ENCODE measurements around the gene ZBTB4.

ZBTB4 gene

DNA sequence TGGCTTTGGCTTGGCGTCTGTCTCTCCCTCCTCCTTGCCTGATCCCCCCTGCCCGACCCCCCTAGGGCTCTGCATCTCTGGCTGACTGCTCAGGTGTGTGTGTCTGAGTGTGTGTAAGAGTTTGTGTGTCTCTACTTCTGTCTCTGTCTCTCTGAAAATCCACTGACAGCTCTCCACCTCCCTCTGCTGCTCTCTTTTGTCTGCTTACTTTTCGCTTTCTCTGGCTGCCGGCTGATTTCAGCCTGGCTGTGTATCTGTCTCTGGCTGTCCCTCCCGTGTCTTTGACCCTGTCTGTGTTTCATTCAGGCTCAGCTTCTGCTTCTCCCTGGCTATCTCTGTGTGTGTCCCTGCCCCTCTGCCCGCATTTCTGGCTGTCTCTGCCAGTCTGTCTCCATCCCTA, 63.1 kb downstream of the ZBTB4 start:
- no peak for DNase-seq

DNA sequence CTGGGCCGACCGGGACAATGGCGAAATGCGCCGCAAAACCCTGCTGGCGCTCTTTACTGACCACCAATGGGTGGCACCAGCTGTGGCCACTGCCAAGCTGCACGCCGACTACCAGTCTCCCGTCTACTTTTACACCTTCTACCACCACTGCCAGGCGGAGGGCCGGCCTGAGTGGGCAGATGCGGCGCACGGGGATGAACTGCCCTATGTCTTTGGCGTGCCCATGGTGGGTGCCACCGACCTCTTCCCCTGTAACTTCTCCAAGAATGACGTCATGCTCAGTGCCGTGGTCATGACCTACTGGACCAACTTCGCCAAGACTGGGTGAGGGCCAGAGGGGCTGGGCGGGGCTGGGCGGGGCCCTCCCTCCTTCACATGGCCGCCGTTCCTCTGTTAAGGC, 63.6 kb downstream of the ZBTB4 start:
- no peak for DNase-seq

DNA sequence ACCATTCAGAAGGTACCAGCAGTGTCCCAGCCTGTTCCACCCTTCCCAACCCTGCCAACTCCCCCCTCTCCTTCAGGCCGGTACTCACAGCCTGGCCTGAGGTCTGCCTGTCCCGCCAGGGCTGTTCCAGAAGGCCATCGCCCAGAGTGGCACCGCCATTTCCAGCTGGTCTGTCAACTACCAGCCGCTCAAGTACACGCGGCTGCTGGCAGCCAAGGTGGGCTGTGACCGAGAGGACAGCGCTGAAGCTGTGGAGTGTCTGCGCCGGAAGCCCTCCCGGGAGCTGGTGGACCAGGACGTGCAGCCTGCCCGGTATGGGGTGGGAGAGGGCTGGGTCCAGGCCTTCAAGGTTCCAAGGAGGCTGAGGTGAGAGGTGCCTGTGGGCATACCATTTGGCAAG, 64.6 kb downstream of the ZBTB4 start:
- no peak for DNase-seq

GRCh38 chr17:7413346-7413985, 66.0 kb downstream of the ZBTB4 start:
- DNase-seq = no peak

DNA sequence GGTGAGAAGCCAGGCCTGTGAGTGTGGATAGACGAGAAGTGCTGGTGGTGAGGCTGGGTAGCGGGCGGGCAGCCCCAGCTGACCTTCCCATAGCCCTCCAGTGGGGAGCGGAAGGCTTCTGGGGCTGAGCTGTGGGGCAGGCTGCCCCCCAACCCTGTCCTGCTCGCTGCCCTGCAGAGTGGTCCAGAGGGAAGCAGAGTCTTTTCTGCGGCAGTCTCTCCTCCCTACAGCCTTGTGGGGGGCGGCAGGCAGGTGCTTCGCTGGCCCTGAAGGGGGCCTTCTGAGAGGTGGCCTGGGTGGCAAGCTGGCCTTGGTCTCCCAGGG, 68.0 kb downstream of the ZBTB4 start:
- no peak for DNase-seq

DNA sequence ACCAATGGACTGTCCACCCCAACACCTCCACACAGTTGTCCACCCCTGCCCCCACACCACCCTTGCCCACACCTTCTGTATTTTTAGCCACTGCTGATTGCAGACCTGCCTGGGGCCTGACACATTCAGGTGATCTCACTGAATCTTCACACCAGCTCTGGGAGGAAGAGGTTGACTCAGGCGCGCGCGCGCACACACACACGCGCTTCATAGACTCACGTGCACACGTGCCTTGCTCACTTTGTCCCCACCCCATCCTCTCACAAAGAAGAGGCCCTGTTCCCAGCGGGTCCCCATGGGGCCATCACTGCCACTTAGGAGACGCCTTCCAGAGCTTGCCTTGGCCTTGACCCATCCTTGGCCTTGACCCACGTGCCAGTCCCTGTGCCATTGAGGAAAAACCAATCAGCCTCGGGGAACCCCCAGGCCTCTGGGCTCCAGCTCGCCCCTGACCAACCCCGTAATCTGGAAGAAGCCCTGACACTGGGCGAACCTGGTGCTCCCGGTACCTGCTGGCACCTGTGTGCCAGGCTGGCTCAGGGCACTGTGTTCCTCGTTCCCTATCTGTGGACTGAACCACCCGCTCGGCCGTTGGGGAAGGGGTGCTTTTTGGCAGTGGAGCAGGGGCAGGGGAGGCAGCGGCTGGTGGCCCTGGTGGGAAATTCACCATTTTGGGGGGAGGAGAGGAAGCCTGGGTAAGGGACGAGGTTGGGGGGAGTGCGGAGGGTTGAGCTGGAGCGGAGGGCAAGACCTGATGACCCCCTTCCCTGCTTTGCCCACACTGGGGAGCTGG, 68.6 kb downstream of the ZBTB4 start:
- no peak for DNase-seq

GRCh38 chr17:7409716-7410115, 69.7 kb downstream of the ZBTB4 start:
- no peak for DNase-seq

Data from stimulated activated CD4-positive, alpha-beta T cell treated with anti-CD3 and anti-CD28 coated beads, Interleukin-4, amount 100 ng/mL, for 1 hour (primary cell).